ENCODE measurements around the gene SH3GL3. TPM values are rescaled to one million over a fixed set of nuclear protein-coding genes. Genes with fewer than 3 reads are reported as not detected.

SH3GL3 gene
- total RNA-seq, 1 donor: 0.72 TPM

GRCh38 chr15:83652626-83653204, 205.6 kb downstream of the SH3GL3 start:
- TF ChIP-seq CTCF (IDR thresholded peaks at IDR 0.05; ENCODE audit: extremely low read depth, low read depth, low read length): no peak
- no peak overlapping the region for H3K4me2 ChIP-seq (ENCODE audit: insufficient read depth, low read length)
- H2AFZ ChIP-seq (ENCODE audit: low read length): no peak overlapping the region
- no peaks in the 10 kb centered on the region for H3K36me3 ChIP-seq (ENCODE audit: insufficient read depth, low read length)
- H3K4me3 ChIP-seq (ENCODE audit: insufficient read depth, low read length): no peak overlapping the region
- no peak overlapping the region for H3K27ac ChIP-seq (ENCODE audit: low read depth, low read length)
- H3K27me3 ChIP-seq (ENCODE audit: insufficient read depth, low read length): peaks cover 23% of the 10 kb centered on the region
- DNase-seq (ENCODE audit: insufficient read length, low spot score, missing footprints): peak; percentile 66
- no peaks in the 10 kb centered on the region for H3K79me2 ChIP-seq (ENCODE audit: insufficient read depth, low read length)
- no peaks in the 10 kb centered on the region for H3K4me1 ChIP-seq (ENCODE audit: insufficient read depth, low read length)
- H4K20me1 ChIP-seq (ENCODE audit: insufficient read depth, low read length): no peaks in the 10 kb centered on the region
- no peaks in the 10 kb centered on the region for H3K9me3 ChIP-seq (ENCODE audit: low read depth, low read length)

GRCh38 chr15:83653288-83653638, 206.1 kb downstream of the SH3GL3 start:
- Histone ChIP-seq H3K9me3 (ENCODE audit: low read depth, low read length) (no peaks in the 10 kb centered on the region), H2AFZ (ENCODE audit: low read length) (no peak overlapping the region), H3K27me3 (ENCODE audit: insufficient read depth, low read length) (peaks cover 23% of the 10 kb centered on the region), H4K20me1 (ENCODE audit: insufficient read depth, low read length) (no peaks in the 10 kb centered on the region), H3K4me3 (ENCODE audit: insufficient read depth, low read length) (no peak overlapping the region), H3K27ac (ENCODE audit: low read depth, low read length) (no peak overlapping the region), H3K4me1 (ENCODE audit: insufficient read depth, low read length) (no peaks in the 10 kb centered on the region), H3K4me2 (ENCODE audit: insufficient read depth, low read length) (no peak overlapping the region), H3K36me3 (ENCODE audit: insufficient read depth, low read length) (no peaks in the 10 kb centered on the region), H3K79me2 (ENCODE audit: insufficient read depth, low read length) (no peaks in the 10 kb centered on the region)
- no peak for TF ChIP-seq CTCF (IDR thresholded peaks at IDR 0.05; ENCODE audit: extremely low read depth, low read depth, low read length)
- DNase-seq (ENCODE audit: insufficient read length, low spot score, missing footprints): no peak

- Histone ChIP-seq H3K36me3 (ENCODE audit: insufficient read depth, low read length) (no peaks in the 10 kb centered on the region), H3K27me3 (ENCODE audit: insufficient read depth, low read length) (peaks cover 23% of the 10 kb centered on the region), H3K4me2 (ENCODE audit: insufficient read depth, low read length) (no peak within 1 kb of the TSS), H3K9me3 (ENCODE audit: low read depth, low read length) (no peaks in the 10 kb centered on the region), H3K27ac (ENCODE audit: low read depth, low read length) (no peak within 1 kb of the TSS), H3K79me2 (ENCODE audit: insufficient read depth, low read length) (no peaks in the 10 kb centered on the region), H3K4me3 (ENCODE audit: insufficient read depth, low read length) (no peak within 1 kb of the TSS), H4K20me1 (ENCODE audit: insufficient read depth, low read length) (no peaks in the 10 kb centered on the region), H2AFZ (ENCODE audit: low read length) (no peak within 1 kb of the TSS), H3K4me1 (ENCODE audit: insufficient read depth, low read length) (no peaks in the 10 kb centered on the region)
- TF ChIP-seq CTCF (IDR thresholded peaks at IDR 0.05; ENCODE audit: extremely low read depth, low read depth, low read length): no peak
- DNase-seq (ENCODE audit: insufficient read length, low spot score, missing footprints): peak; percentile 95
Measured at GRCh38 chr15:83653639-83654378, 206.7 kb downstream of the SH3GL3 start, which contains the start of gene ADAMTSL3. ADAMTSL3 (plus strand) TSS chr15:83654123; CDS start chr15:83655762, 1,639 bp downstream.
